Esophagus squamous epithelium (tissue), 5 donors: ENCODE measurements around the gene TMEM184A. TPM values are rescaled to one million over a fixed set of nuclear protein-coding genes. Genes with fewer than 3 reads are reported as not detected.
"Not testable (repeated sequence)": the region's sequence is repeated elsewhere in the genome, so short reads cannot be mapped to it uniquely, and the experiment has no call there.

Source experiments
- DNase-seq: peaks from one replicate; lab custom pipeline; 2025; lab: John Stamatoyannopoulos, UW
- H3K27ac ChIP-seq, 4 donors: fragments of 200-600 bp; sonication (generic); one replicate each; pipeline ENCODE4 v1.5.1; 2016 to 2019; ENCODE audit warnings: mild to moderate bottlenecking in 1 of 4
- H3K27me3 ChIP-seq, 4 donors: fragments of 200-600 bp; sonication (generic); 1 replicate in 3 of 4; 2 replicates in 1 of 4; pipeline versions ENCODE4 v1.5.1 to v1.6.0; 2017 to 2021; ENCODE audit warnings: antibody characterized with exemption in 1 of 4
- H3K36me3 ChIP-seq, 3 donors: fragments of 200-600 bp; sonication (generic); one replicate each; pipeline ENCODE4 v1.5.1; 2016 to 2019
- H3K4me1 ChIP-seq, 3 donors: fragments of 200-600 bp; sonication (generic); one replicate each; pipeline ENCODE4 v1.5.1; 2017 to 2019
- H3K4me3 ChIP-seq, 4 donors: fragments of 200-600 bp; sonication (generic); 1 replicate in 3 of 4; 2 replicates in 1 of 4; pipeline ENCODE4 v1.5.1; 2016 to 2019; ENCODE audit warnings: mild to moderate bottlenecking in 2 of 4, moderate library complexity in 1 of 4
- H3K9me3 ChIP-seq, 3 donors: fragments of 200-600 bp; sonication (generic); one replicate each; pipeline ENCODE4 v1.5.1; 2016 to 2019
- POLR2A ChIP-seq, 4 donors: fragments of 450-650 bp; IDR thresholded peaks; one replicate each; pipeline ENCODE4 v1.6.1; 2017; ENCODE audit warnings: antibody characterized with exemption in 4 of 4, mild to moderate bottlenecking in 4 of 4, moderate library complexity in 3 of 4
- WGBS, 2 donors: methylation state at CpG; one replicate each; pipeline ENCODE4 v1.1.5; 2018; 5-methylcytosine and 5-hydroxymethylcytosine counted together
- intact Hi-C: fragments of 100-400 bp; cut with DNase I; formaldehyde crosslinking; loops from one replicate; pipeline ENCODE4 v1.15.0; 2022
- total RNA-seq, 4 donors: library from RNA; depleted of rRNA; stranded (reverse); fragments of >200 nt; gene quantifications; one replicate each; pipeline ENCODE4 v1.1.0, GENCODE V29; 2016
- TF ChIP-seq, protein P1 (sequence below), 6 experiments: fragments of 450-650 bp in 4 of 6; fragments of 200-600 bp in 2 of 6; sonication (generic) in 2 of 6; IDR thresholded peaks; one replicate each; pipeline ENCODE4 v1.5.1; 2016 to 2019; ENCODE audit warnings: antibody characterized with exemption in 6 of 6, mild to moderate bottlenecking in 4 of 6, moderate library complexity in 4 of 6
- donor health status: DM: yes; HTN: yes; CAD: no.

Gene TMEM184A
- total RNA-seq, 4 donors from 2014 or later, result 56.7 to 204 (median 98.9) TPM

DNA sequence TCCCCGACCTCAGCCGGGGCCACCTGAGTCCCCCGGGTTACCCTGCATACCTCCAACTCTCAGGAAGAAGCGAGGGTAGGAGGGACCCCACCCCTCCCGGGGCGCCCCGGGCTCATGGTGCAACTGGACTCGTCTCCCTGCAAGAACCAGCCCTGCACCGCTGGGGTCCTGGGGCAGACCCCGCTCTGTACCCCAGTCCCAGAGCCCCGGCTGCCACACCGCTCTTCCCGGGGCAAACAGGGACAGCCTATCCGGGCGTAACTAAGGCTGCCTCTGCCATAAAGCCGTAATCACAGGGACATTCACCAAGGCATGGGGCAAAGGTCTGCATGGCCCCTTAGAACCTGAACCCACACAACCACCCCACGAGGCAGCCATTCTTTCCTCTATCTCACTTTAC is 32.2 kb downstream of the TMEM184A start:
- DNase-seq, result no peak

DNA sequence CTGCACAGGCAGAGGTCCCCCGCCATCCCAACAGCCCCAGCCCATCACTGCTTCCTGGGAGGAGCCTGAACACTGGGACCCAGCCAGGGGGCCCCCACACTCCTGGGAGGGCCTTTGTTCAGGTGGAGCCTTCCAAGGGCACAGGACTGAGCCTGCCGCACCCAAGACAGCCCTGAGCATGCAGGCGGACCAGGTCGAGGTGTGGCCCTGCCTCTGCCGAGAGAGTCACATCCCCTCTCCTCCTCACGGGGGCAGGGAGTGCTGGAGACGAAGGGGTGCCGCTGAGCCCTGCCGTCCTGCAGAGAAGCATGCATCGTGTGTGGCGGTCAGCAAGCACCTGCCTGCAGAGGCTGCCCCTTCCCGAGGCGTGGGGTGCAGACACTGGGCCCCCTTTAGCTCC is 32.8 kb downstream of the TMEM184A start:
- Histone ChIP-seq H3K27ac (no peak overlapping the region), H3K36me3 (no peaks in the 10 kb centered on the region), H3K4me1 (peaks cover 4 to 26% (median 6%) of the 10 kb centered on the region in 3 donors), H3K27me3 (peaks cover 0 to 9% (median 0%) of the 10 kb centered on the region in 4 donors), H3K4me3 (no peak overlapping the region), H3K9me3 (no peaks in the 10 kb centered on the region)
- 13% methylated on average over 4 of the region's 13 CpGs; no CpG with 5 or more reads in 1 of the 2 donors for WGBS, 2 donors
- intact Hi-C loops, result no loop called here
- TF ChIP-seq, protein P1, sequence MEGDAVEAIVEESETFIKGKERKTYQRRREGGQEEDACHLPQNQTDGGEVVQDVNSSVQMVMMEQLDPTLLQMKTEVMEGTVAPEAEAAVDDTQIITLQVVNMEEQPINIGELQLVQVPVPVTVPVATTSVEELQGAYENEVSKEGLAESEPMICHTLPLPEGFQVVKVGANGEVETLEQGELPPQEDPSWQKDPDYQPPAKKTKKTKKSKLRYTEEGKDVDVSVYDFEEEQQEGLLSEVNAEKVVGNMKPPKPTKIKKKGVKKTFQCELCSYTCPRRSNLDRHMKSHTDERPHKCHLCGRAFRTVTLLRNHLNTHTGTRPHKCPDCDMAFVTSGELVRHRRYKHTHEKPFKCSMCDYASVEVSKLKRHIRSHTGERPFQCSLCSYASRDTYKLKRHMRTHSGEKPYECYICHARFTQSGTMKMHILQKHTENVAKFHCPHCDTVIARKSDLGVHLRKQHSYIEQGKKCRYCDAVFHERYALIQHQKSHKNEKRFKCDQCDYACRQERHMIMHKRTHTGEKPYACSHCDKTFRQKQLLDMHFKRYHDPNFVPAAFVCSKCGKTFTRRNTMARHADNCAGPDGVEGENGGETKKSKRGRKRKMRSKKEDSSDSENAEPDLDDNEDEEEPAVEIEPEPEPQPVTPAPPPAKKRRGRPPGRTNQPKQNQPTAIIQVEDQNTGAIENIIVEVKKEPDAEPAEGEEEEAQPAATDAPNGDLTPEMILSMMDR (IDR thresholded peaks at IDR 0.05), result peak in 1 of 6 experiments; percentile 26
- no peak for TF ChIP-seq POLR2A (IDR thresholded peaks at IDR 0.05)
- DNase-seq, result no peak

More for the DNA sequence above, 32.2 kb downstream of the TMEM184A start:
- Histone ChIP-seq H3K4me3 (no peak overlapping the region), H3K36me3 (no peaks in the 10 kb centered on the region), H3K27me3 (peaks cover 0 to 9% (median 0%) of the 10 kb centered on the region in 4 donors), H3K27ac (no peak overlapping the region), H3K4me1 (peaks cover 4 to 26% (median 6%) of the 10 kb centered on the region in 3 donors), H3K9me3 (no peaks in the 10 kb centered on the region)
- 43 to 58% methylated on average over 1 to 4 of the region's 17 CpGs for WGBS, 2 donors
- intact Hi-C loops, result no loop called here
- TF ChIP-seq POLR2A (IDR thresholded peaks at IDR 0.05), result no peak
- TF ChIP-seq, protein P1 (IDR thresholded peaks at IDR 0.05), result no peak

DNA sequence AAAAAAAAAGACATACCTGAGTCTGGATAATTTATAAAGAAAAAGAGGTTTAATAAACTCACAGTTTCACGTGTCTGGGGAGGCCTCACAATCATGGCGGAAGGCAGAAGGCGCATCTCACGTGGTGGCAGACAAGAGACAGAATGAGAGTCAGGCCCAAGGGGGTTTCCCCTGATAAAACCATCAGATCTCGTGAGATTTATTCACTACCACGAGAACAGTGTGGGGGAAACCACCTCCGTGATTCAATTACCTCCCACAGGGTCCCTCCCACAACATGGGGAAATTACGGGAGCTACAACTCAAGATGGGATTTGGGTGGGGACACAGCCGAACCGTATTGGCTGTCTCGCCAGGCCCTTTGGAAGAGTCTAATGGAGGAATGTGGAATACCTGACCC is 34.5 kb downstream of the TMEM184A start:
- Histone ChIP-seq H3K4me1 (peaks cover 0 to 16% (median 6%) of the 10 kb centered on the region in 3 donors), H3K27ac (no peak overlapping the region), H3K27me3 (peaks cover 0 to 9% (median 0%) of the 10 kb centered on the region in 4 donors), H3K36me3 (no peaks in the 10 kb centered on the region), H3K4me3 (no peak overlapping the region), H3K9me3 (no peaks in the 10 kb centered on the region)
- intact Hi-C loops, result no loop called here
- TF ChIP-seq, protein P1 (IDR thresholded peaks at IDR 0.05), result no peak
- no peak for TF ChIP-seq POLR2A (IDR thresholded peaks at IDR 0.05)
- DNase-seq, result no peak
- 74 to 78% methylated on average over 11 of the region's 11 CpGs for WGBS, 2 donors

DNA sequence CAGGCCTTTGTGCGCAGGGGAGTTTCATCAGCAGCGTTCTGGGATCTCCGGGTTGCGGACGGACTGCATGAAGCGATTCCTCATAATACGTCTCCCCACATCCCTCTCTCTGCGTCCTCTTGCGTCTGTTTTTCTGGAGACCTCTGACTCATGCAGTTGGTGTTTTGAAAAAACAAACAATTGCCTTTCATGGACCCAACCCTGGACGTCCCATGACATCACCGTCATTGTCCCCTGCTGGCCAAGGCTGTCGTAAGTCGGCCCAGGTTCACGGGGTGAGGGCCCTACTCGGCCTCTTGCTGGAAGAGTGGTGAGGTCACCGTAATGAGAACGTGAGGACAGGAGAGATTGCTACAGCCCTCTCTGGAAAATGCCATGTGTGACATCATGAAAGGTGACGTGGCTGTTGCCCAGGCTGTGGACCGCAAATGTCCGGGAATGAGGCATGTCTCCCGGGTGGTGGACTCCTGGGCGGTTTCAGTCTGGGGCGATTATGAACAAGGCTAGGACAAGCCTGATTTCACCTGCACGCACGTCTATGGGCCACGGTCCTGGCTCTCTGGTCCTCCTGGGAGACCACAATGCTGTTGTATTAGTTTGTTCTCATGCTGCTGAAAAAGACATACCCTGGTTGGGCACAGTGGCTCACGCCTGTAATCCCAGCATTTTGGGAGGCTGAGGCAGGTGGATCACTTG is 35.3 kb downstream of the TMEM184A start:
- Histone ChIP-seq H3K4me3 (no peak overlapping the region), H3K4me1 (peaks cover 0 to 13% (median 6%) of the 10 kb centered on the region in 3 donors), H3K36me3 (no peaks in the 10 kb centered on the region), H3K27ac (peak overlapping the region in 1 of 4 donors; percentile 34), H3K27me3 (peaks cover 0 to 12% (median 0%) of the 10 kb centered on the region in 4 donors), H3K9me3 (no peaks in the 10 kb centered on the region)
- intact Hi-C loops, result no loop called here
- TF ChIP-seq, protein P1 (IDR thresholded peaks at IDR 0.05), result no peak
- WGBS, 2 donors, result 70% methylated on average over 21 to 27 of the region's 27 CpGs
- DNase-seq, result no peak

DNA sequence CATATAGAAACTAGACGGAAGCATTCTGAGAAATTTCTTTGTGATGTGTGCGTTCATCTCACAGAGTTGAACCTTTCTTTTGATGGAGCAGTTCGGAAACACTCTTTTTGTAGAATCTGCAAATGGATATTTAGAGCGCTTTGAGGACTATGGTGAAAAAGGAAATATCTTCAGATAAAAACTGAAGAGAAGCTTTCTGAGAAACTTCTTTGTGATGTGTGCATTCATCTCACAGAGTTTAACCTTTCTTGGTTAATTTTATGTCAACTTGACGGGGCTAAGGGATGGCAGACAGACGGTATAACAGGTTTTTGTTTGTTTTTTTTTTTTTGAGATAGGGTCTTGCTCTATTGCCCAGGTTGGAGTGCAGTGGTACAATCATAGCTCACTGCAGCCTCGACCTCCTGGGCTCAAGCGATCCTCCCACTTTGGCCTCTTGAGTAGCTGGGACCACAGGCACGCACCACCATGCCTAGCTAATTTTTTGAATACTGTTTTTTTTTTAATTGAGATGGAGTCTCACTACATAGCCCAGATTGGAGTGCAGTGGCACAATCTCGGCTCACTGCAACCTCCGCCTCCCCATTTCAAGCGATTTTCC is 36.6 kb downstream of the TMEM184A start:
- H3K36me3 ChIP-seq, intact Hi-C loops, DNase-seq, H3K9me3 ChIP-seq, H3K27ac ChIP-seq, H3K4me3 ChIP-seq: not testable (repeated sequence)
- 86 to 87% methylated on average over 12 of the region's 12 CpGs for WGBS, 2 donors
- peaks cover 0 to 13% (median 0%) of the 10 kb centered on the region in 4 donors for H3K27me3 ChIP-seq
- peaks cover 0 to 19% (median 6%) of the 10 kb centered on the region in 3 donors for H3K4me1 ChIP-seq
